Testis (tissue), 3 donors: ENCODE measurements around the gene OR52H1. TPM values are rescaled to one million over a fixed set of nuclear protein-coding genes. Genes with fewer than 3 reads are reported as not detected.
A peak's percentile ranks its signal among the peaks of the same experiment; 100 is the strongest.
"Not testable (repeated sequence)": the region's sequence is repeated elsewhere in the genome, so short reads cannot be mapped to it uniquely, and the experiment has no call there.

Source experiments
- DNase-seq: peaks from one replicate; pipeline ENCODE4 v3.0.0-alpha.2; 2019
- H3K27ac ChIP-seq, 2 donors: fragments of 200-600 bp; sonication (generic); one replicate each; pipeline ENCODE4 v1.5.1; 2019
- H3K27me3 ChIP-seq: fragments of 200-600 bp; sonication (generic); one replicate; pipeline ENCODE4 v1.5.1; 2019
- H3K36me3 ChIP-seq: fragments of 200-600 bp; sonication (generic); one replicate; pipeline ENCODE4 v1.5.1; 2017; ENCODE audit warnings: low read depth; ENCODE audit errors: missing control alignments
- H3K4me1 ChIP-seq: fragments of 200-600 bp; sonication (generic); one replicate; pipeline ENCODE4 v1.5.1; 2019
- H3K4me3 ChIP-seq, 2 donors: fragments of 200-600 bp; sonication (generic); one replicate each; pipeline ENCODE4 v1.5.1; 2017 to 2019
- H3K9me3 ChIP-seq: fragments of 200-600 bp; sonication (generic); one replicate; pipeline ENCODE4 v1.5.1; 2017
- CTCF ChIP-seq, 3 experiments: fragments of 450-650 bp in 2 of 3; fragments of 200-600 bp in 1 of 3; sonication (generic) in 1 of 3; IDR thresholded peaks; one replicate each; pipeline ENCODE4 v1.5.1; 2016 to 2019; ENCODE audit warnings: antibody characterized with exemption in 3 of 3, mild to moderate bottlenecking in 2 of 3, moderate library complexity in 1 of 3
- POLR2A ChIP-seq: fragments of 450-650 bp; IDR thresholded peaks from one replicate; pipeline ENCODE4 v1.6.1; 2017; ENCODE audit warnings: antibody characterized with exemption, mild to moderate bottlenecking, moderate library complexity
- WGBS, 2 donors: methylation state at CpG; one replicate each; pipeline ENCODE4 v1.1.5; 2018; 5-methylcytosine and 5-hydroxymethylcytosine counted together
- intact Hi-C: fragments of 100-400 bp; cut with DNase I; formaldehyde crosslinking; loops from one replicate; pipeline ENCODE4 v1.15.1; 2023; ENCODE audit warnings: low total_unique reads
- polyA plus RNA-seq: library from polyadenylated mRNA; stranded (reverse); fragments of 350-450 nt; fragmentation: Illumina TruSeq; extraction: RNeasy Lipid Tissue Mini Kit (QIAGEN cat#74804); gene quantifications from one replicate; pipeline ENCODE4 v1.2.3, GENCODE V29; 2014; ENCODE audit warnings: low read depth, low replicate concordance; ENCODE audit not compliant: insufficient read depth
- total RNA-seq, 2 donors: library from RNA; depleted of rRNA; stranded (reverse); fragments of >200 nt; gene quantifications; one replicate each; pipeline ENCODE4 v1.2.3, GENCODE V29; 2016

Gene OR52H1
- total and polyA plus RNA-seq, 3 donors from 2014 or later = 1.4 to 1.9 TPM; not detected in 1

DNA sequence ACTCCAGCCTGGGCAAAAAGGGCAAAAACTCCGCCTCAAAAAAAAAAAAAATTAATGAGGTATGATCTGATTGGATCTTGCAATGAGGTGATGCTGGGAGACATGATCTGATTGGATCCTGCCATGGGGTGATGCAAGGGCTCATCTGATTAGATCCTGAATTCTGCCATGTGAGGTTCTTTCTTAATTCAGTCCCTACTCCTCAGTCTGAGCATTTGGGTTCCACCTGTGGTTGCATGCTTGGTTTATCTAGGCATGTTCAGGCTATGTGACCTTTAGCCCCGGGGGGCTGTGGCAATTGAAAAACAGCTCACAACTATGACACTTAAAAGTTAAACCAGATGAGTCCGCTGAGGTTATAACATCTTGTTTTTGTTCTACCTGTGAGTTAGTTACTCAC, 43.3 kb upstream of the OR52H1 start:
- H3K27me3 ChIP-seq = no peaks in the 10 kb centered on the region
- no peak overlapping the region for H3K27ac ChIP-seq
- WGBS, 2 donors = 41 to 65% methylated on average over 3 of the region's 3 CpGs
- no peak for DNase-seq
- no peaks in the 10 kb centered on the region for H3K4me1 ChIP-seq
- H3K4me3 ChIP-seq = no peak overlapping the region
- no peaks in the 10 kb centered on the region for H3K36me3 ChIP-seq
- TF ChIP-seq POLR2A (no peak), CTCF (IDR thresholded peaks at IDR 0.05) (no peak)
- intact Hi-C loops = no loop called here
- H3K9me3 ChIP-seq = no peaks in the 10 kb centered on the region

- H3K36me3 ChIP-seq, H3K27me3 ChIP-seq, H3K27ac ChIP-seq, H3K4me1 ChIP-seq, H3K9me3 ChIP-seq, intact Hi-C loops, DNase-seq: not testable (repeated sequence)
- 86 to 100% methylated on average over 1 to 25 of the region's 31 CpGs for WGBS, 2 donors
- peak overlapping the region; percentile 26 to 34 for H3K4me3 ChIP-seq
Measured at GRCh38 chr11:5589906-5590305, 41.6 kb upstream of the OR52H1 start.

GRCh38 chr11:5584458-5584857, 36.1 kb upstream of the OR52H1 start:
- H3K9me3 ChIP-seq, H3K4me3 ChIP-seq, H3K36me3 ChIP-seq, intact Hi-C loops, H3K27me3 ChIP-seq, H3K27ac ChIP-seq, DNase-seq, H3K4me1 ChIP-seq: not testable (repeated sequence)
- 82 to 86% methylated on average over 5 of the region's 5 CpGs for WGBS, 2 donors

GRCh38 chr11:5581014-5581413, 32.7 kb upstream of the OR52H1 start:
- intact Hi-C loops = no loop called here
- TF ChIP-seq POLR2A (no peak), CTCF (IDR thresholded peaks at IDR 0.05) (no peak)
- DNase-seq = no peak
- H3K36me3 ChIP-seq = no peaks in the 10 kb centered on the region
- 82% methylated on average over 4 of the region's 4 CpGs for WGBS, 2 donors
- H3K27me3 ChIP-seq = no peaks in the 10 kb centered on the region
- no peaks in the 10 kb centered on the region for H3K4me1 ChIP-seq
- no peak overlapping the region for H3K4me3 ChIP-seq
- H3K9me3 ChIP-seq = no peaks in the 10 kb centered on the region
- no peak overlapping the region for H3K27ac ChIP-seq

GRCh38 chr11:5580577-5580976, 32.2 kb upstream of the OR52H1 start, which contains the start of gene OR52B6:
Gene OR52B6 (plus strand): TSS chr11:5580877. CDS start chr11:5580877, 0 bp downstream.
- 84 to 93% methylated on average over 5 to 8 of the region's 8 CpGs for WGBS, 2 donors
- Histone ChIP-seq H3K9me3 (no peaks in the 10 kb centered on the region), H3K36me3 (no peaks in the 10 kb centered on the region), H3K27me3 (no peaks in the 10 kb centered on the region), H3K4me3 (no peak within 1 kb of the TSS), H3K27ac (no peak within 1 kb of the TSS), H3K4me1 (no peaks in the 10 kb centered on the region)
- no peak for DNase-seq
- intact Hi-C loops = no loop called here
- no peak for TF ChIP-seq POLR2A
- TF ChIP-seq CTCF (IDR thresholded peaks at IDR 0.05) = no peak

DNA sequence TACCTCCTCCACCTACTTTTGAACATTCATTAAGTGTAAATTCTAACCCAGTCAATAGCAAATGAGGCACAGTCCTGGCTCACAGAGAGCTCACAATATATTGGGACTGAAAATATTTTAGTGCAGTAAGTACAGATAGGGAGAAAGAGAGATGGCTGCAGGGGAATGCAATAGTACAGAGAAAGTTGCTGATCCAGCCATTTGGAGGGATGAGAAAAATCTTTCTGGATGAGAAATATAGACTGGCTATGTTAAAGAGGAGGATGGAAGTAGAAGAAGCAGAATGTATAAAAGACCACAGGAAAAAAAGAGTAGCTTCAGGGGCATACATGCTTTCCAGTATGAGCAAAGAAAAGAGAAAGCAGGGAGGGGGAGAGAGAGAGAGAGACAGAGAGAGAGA, 28.8 kb upstream of the OR52H1 start:
- Histone ChIP-seq H3K27me3 (no peaks in the 10 kb centered on the region), H3K27ac (no peak overlapping the region), H3K4me3 (no peak overlapping the region), H3K9me3 (no peaks in the 10 kb centered on the region), H3K4me1 (no peaks in the 10 kb centered on the region), H3K36me3 (no peaks in the 10 kb centered on the region)
- intact Hi-C loops = no loop called here
- no peak for DNase-seq
- no peak for TF ChIP-seq POLR2A
- TF ChIP-seq CTCF (IDR thresholded peaks at IDR 0.05) = no peak
